K562 (cell line): ENCODE results near the gene NFYC. TPM values are rescaled to one million over a fixed set of nuclear protein-coding genes. Genes with fewer than 3 reads are reported as not detected.

Source experiments
- ATAC-seq: fragments of 200-7000 bp; cut with Tn5 transposase; 3 replicates; pipeline ENCODE4 v1.9.1; 2020; ENCODE audit warnings: moderate library complexity
- BruUV-seq: library from RNA; stranded (reverse); fragments of 400-500 nt; replicated peaks from 2 replicates; lab custom pipeline; 2021; lab: Mats Ljungman, UMichigan
- CTCF ChIA-PET: fragments of 300-600 bp; formaldehyde crosslinking; extraction: SDS; loops from one replicate; lab custom pipeline; 2021; ENCODE audit warnings: low intra/inter-chr PET ratio; lab: Yijun Ruan, JAX
- POLR2A ChIA-PET: fragments of 300-600, 350-650 bp; sonication (Branson Sonifier 250); formaldehyde crosslinking; extraction: SDS; loops from one replicate; lab custom pipeline; 2021; ENCODE audit warnings: antibody characterized with exemption, inconsistent platforms; lab: Yijun Ruan, JAX
- DNase-seq, 4 experiments: peaks; one replicate each; pipeline versions ENCODE4 v3.0.0 to v3.0.0-alpha.2; 2011 to 2018; ENCODE audit warnings: low spot score in 3 of 4, mixed read lengths in 3 of 4; ENCODE audit errors: extremely low read depth in 1 of 4
- FAIRE-seq: peaks from 2 replicates; lab custom pipeline; 2011; peaks lifted over from hg19 to GRCh38; lab: Jason Lieb, UNC
- H2AFZ ChIP-seq: 2 replicates; pipeline ENCODE4 v1.6.0; 2011; ENCODE audit warnings: low read depth, low read length, control low read depth, inconsistent platforms
- H3K27ac ChIP-seq: fragments of 200-600 bp; 3 replicates; pipeline ENCODE4 v1.8.0; 2011; ENCODE audit warnings: low read depth, mild to moderate bottlenecking, control low read depth, inconsistent platforms, low read length, moderate library complexity, mixed read lengths; ENCODE audit errors: extremely low read depth
- H3K27me3 ChIP-seq, 2 experiments: fragments of 300-600 bp in 1 of 2; 2 replicates in 1 of 2; 3 replicates in 1 of 2; pipeline versions ENCODE4 v1.6.0 to v1.8.0; 2011; ENCODE audit warnings: inconsistent platforms in 2 of 2, low read length in 2 of 2, mild to moderate bottlenecking in 1 of 2, mixed read lengths in 1 of 2, moderate library complexity in 1 of 2; ENCODE audit not compliant: control insufficient read depth in 2 of 2, insufficient read depth in 2 of 2
- H3K36me3 ChIP-seq: fragments of 300-600 bp; 3 replicates; pipeline ENCODE4 v1.8.0; 2011; ENCODE audit warnings: mild to moderate bottlenecking, low read length, inconsistent platforms; ENCODE audit not compliant: control insufficient read depth, insufficient read depth
- H3K4me1 ChIP-seq, 2 experiments: fragments of 200-600 bp in 1 of 2; replicated peaks in 1 of 2; 2 replicates in 1 of 2; 3 replicates in 1 of 2; pipeline versions ENCODE4 v1.5.1 to v1.8.0; 2011; ENCODE audit warnings: inconsistent platforms in 2 of 2, low read length in 2 of 2, mild to moderate bottlenecking in 1 of 2, mixed read lengths in 1 of 2, moderate library complexity in 1 of 2; ENCODE audit not compliant: control insufficient read depth in 2 of 2, insufficient read depth in 2 of 2
- H3K4me2 ChIP-seq: 2 replicates; pipeline ENCODE4 v1.6.1; 2011; ENCODE audit warnings: low read length, control low read depth, inconsistent platforms, mixed read lengths; ENCODE audit not compliant: insufficient read depth
- H3K4me3 ChIP-seq: fragments of 200-600 bp; sonication (generic), shearing (Covaris generic); 2 replicates; pipeline ENCODE4 v1.5.1; 2016; ENCODE audit warnings: control low read depth, inconsistent platforms
- H3K79me2 ChIP-seq: fragments of 200-600 bp; 3 replicates; pipeline ENCODE4 v1.8.0; 2011; ENCODE audit warnings: low read length, inconsistent platforms; ENCODE audit not compliant: control insufficient read depth, insufficient read depth
- H3K9ac ChIP-seq, 2 experiments: 2 replicates each; pipeline versions ENCODE4 v1.6.0 to v1.6.1; 2011; ENCODE audit warnings: low read depth in 2 of 2, low read length in 2 of 2, control low read depth in 1 of 2, inconsistent platforms in 1 of 2, mild to moderate bottlenecking in 1 of 2, mixed read lengths in 1 of 2; ENCODE audit not compliant: insufficient read depth in 1 of 2
- H3K9me1 ChIP-seq: one replicate; pipeline ENCODE4 v1.6.0; 2011; ENCODE audit warnings: inconsistent platforms, mild to moderate bottlenecking, low read length, moderate library complexity; ENCODE audit not compliant: control insufficient read depth, insufficient read depth
- H3K9me3 ChIP-seq: replicated peaks from 2 replicates; pipeline ENCODE4 v1.5.1; 2011; ENCODE audit warnings: low read depth, low read length, inconsistent platforms; ENCODE audit not compliant: control insufficient read depth, insufficient read depth
- H4K20me1 ChIP-seq: replicated peaks from 2 replicates; pipeline ENCODE4 v1.6.1; 2011; ENCODE audit warnings: low read length, inconsistent platforms, mixed read lengths; ENCODE audit not compliant: control insufficient read depth, insufficient read depth
- ATF3 ChIP-seq, 2 experiments: fragments of 450-650 bp in 1 of 2; sonication (generic) in 1 of 2; formaldehyde crosslinking in 1 of 2; IDR thresholded peaks in 1 of 2; conservative IDR thresholded peaks in 1 of 2; 2 replicates each; pipeline versions ENCODE4 v1.6.1 to v1.8.1; 2016 to 2023; ENCODE audit warnings: mild to moderate bottlenecking in 2 of 2, moderate library complexity in 2 of 2, inconsistent platforms in 1 of 2, missing genetic modification reagents in 1 of 2
- CCNT2 ChIP-seq: IDR thresholded peaks from 2 replicates; pipeline ENCODE4 v1.6.1; 2011; ENCODE audit warnings: borderline replicate concordance, low read depth, mild to moderate bottlenecking, moderate library complexity, mixed read lengths, low read length; ENCODE audit not compliant: insufficient read length; ENCODE audit errors: extremely low read depth
- CXXC5 ChIP-seq: fragments of 250-450 bp; sonication (Bioruptor Pico); IDR thresholded peaks from 2 replicates; pipeline ENCODE4 v1.8.0; 2022; ENCODE audit warnings: inconsistent platforms, mild to moderate bottlenecking, moderate library complexity
- FOXP1 ChIP-seq: sonication (generic); formaldehyde crosslinking; IDR thresholded peaks from 2 replicates; pipeline ENCODE4 v1.8.0; 2022; ENCODE audit warnings: mild to moderate bottlenecking, missing genetic modification reagents
- GABPB2 ChIP-seq: fragments of 250-450 bp; sonication (Bioruptor Pico); conservative IDR thresholded peaks from 2 replicates; pipeline ENCODE4 v1.5.1; 2021; ENCODE audit warnings: mild to moderate bottlenecking
- HMGN3 ChIP-seq: IDR thresholded peaks from 2 replicates; pipeline ENCODE4 v1.6.1; 2011; ENCODE audit warnings: borderline replicate concordance, low read depth, mild to moderate bottlenecking, mixed read lengths, low read length; ENCODE audit not compliant: insufficient read length; ENCODE audit errors: extremely low read depth
- MAZ ChIP-seq, 2 experiments: fragments of 450-650 bp in 1 of 2; sonication (generic) in 1 of 2; formaldehyde crosslinking; IDR thresholded peaks in 1 of 2; conservative IDR thresholded peaks in 1 of 2; 2 replicates each; pipeline versions ENCODE4 v1.4.0 to v1.5.0; 2020; ENCODE audit warnings: mild to moderate bottlenecking in 1 of 2, missing genetic modification reagents in 1 of 2
- POU5F1 ChIP-seq: fragments of 150-350 bp; IDR thresholded peaks from 2 replicates; pipeline ENCODE4 v1.6.1; 2014; ENCODE audit warnings: borderline replicate concordance, low read length, low read depth, mild to moderate bottlenecking; ENCODE audit not compliant: partially characterized antibody
- SMAD4 ChIP-seq: fragments of 250-450 bp; sonication (Bioruptor Pico); conservative IDR thresholded peaks from 2 replicates; pipeline ENCODE4 v1.8.0; 2021; ENCODE audit warnings: inconsistent platforms, mild to moderate bottlenecking, moderate library complexity
- SRF ChIP-seq, 2 experiments: fragments of 250-450, 450-650 bp in 1 of 2; sonication (Bioruptor Pico) in 1 of 2; sonication (generic) in 1 of 2; formaldehyde crosslinking; IDR thresholded peaks; 2 replicates each; pipeline versions ENCODE4 v1.5.0 to v1.5.1; 2020 to 2022; ENCODE audit warnings: mild to moderate bottlenecking in 1 of 2, missing genetic modification reagents in 1 of 2
- TSC22D4 ChIP-seq: fragments of 450-650 bp; IDR thresholded peaks from 2 replicates; pipeline ENCODE4 v1.6.1; 2016; ENCODE audit warnings: missing genetic modification characterization, missing biosample characterization, control low read depth
- USF1 ChIP-seq: sonication (generic); formaldehyde crosslinking; IDR thresholded peaks from 2 replicates; pipeline ENCODE4 v1.9.0; 2022; ENCODE audit warnings: mild to moderate bottlenecking, missing genetic modification reagents
- ZNF146 ChIP-seq: IDR thresholded peaks from one replicate; pipeline ENCODE4 v1.6.1; 2018; ENCODE audit warnings: missing compliant biosample characterization; ENCODE audit not compliant: unreplicated experiment
- ZNF212 ChIP-seq: fragments of 450-650 bp; formaldehyde crosslinking; IDR thresholded peaks from 2 replicates; pipeline ENCODE4 v1.4.0; 2020; ENCODE audit warnings: mild to moderate bottlenecking
- ZNF75A ChIP-seq: fragments of 450-650 bp; formaldehyde crosslinking; IDR thresholded peaks from 2 replicates; pipeline ENCODE4 v1.4.0; 2020; ENCODE audit warnings: mild to moderate bottlenecking
- WGBS: fragments of 100-300 bp; shearing (Covaris generic); methylation state at CpG from one replicate; pipeline ENCODE4 v1.1.6; 2016; ENCODE audit warnings: low coverage, mixed read lengths; ENCODE audit not compliant: insufficient coverage; ENCODE audit errors: missing lambda C conversion rate; 5-methylcytosine and 5-hydroxymethylcytosine counted together
- in situ Hi-C: fragments of 300-500 bp; cut with MboI; formaldehyde crosslinking; loops from 4 replicates; pipeline ENCODE4 v1.15.0; 2018; ENCODE audit warnings: inconsistent platforms, mixed read lengths
- intact Hi-C: fragments of 100-400 bp; cut with micrococcal nuclease; formaldehyde crosslinking; loops from 2 replicates; pipeline ENCODE4 v1.14.2; 2022
- polyA plus RNA-seq, 8 experiments: library from polyadenylated mRNA; depleted of rRNA in 4 of 8; stranded (reverse) in 5 of 8; unstranded in 3 of 8; fragments of >200 nt; fragmentation: Nextera tagmentation in 2 of 8; fragmentation: Illumina TruSeq in 1 of 8; extraction: Ambion mirVana in 2 of 8; extraction: Trizol in 1 of 8; gene quantifications; 2 replicates each; pipeline versions ENCODE4 v1.2.1 to v1.2.3, GENCODE V29; 2011 to 2014; ENCODE audit warnings: inconsistent platforms in 1 of 8, missing spikeins in 1 of 8
- total RNA-seq, 7 experiments: library from RNA; depleted of rRNA in 6 of 7; stranded (reverse); fragments of >200 nt in 6 of 7; fragmentation: Illumina TruSeq in 2 of 7; extraction: Trizol in 2 of 7; gene quantifications; 2 replicates each; pipeline versions ENCODE4 v1.2.1 to v1.2.3, GENCODE V29; 2011 to 2021; ENCODE audit warnings: low replicate concordance in 1 of 7

NFYC gene
- total and polyA plus RNA-seq, 9 of the 15 experiments (the other 6 are each of a cell fraction or from before 2014, with no cell fraction given), result 4.8 to 59.8 (median 41.1) TPM

- no peak overlapping the region for H2AFZ ChIP-seq
- no peak for FAIRE-seq
- BruUV-seq, result no TSS peak
- H3K4me2 ChIP-seq, result no peak overlapping the region
- ChIA-PET CTCF (no interaction called here), POLR2A (interaction anchor here (0.7 to 0.9 kb wide), 2 partner anchors 13 to 21 kb away, joined by 4 to 6 read pairs; no protein-coding TSS in a partner anchor)
- no peaks in the 10 kb centered on the region for H3K27me3 ChIP-seq
- H3K9me1 ChIP-seq, result no peaks in the 10 kb centered on the region
- 0 out of 2 replicates have a peak, but pooled peaks cover 4% of the 10 kb centered on the region for H4K20me1 ChIP-seq
- in situ Hi-C loops (no loop called here), intact Hi-C loops (no loop called here)
- 72% methylated on average over 5 of the region's 5 CpGs for WGBS
- no peak for DNase-seq
- H3K79me2 ChIP-seq, result peaks cover 13% of the 10 kb centered on the region; the same call in 1 of the 3 replicates
- H3K36me3 ChIP-seq, result peaks cover 80% of the 10 kb centered on the region
- peaks cover 0 to 3% of the 10 kb centered on the region in 2 experiments; a peak in 1 of 5 replicates for H3K4me1 ChIP-seq
- H3K27ac ChIP-seq, result no peak overlapping the region
- H3K9ac ChIP-seq, result no peak overlapping the region
- no peaks in the 10 kb centered on the region for H3K9me3 ChIP-seq
- no peak overlapping the region for H3K4me3 ChIP-seq
- ATAC-seq, result no peak
- no peak for TF ChIP-seq ZNF146
- no peak for TF ChIP-seq GABPB2 (CRISPR knock-in tag)
- no peak for TF ChIP-seq HMGN3
- TF ChIP-seq ZNF75A, result no peak
- TF ChIP-seq MAZ (CRISPR knock-in tag; conservative IDR thresholded peaks at IDR 0.05 in 1 of 2, IDR thresholded peaks at IDR 0.05 in 1 of 2), result no peak
- TF ChIP-seq ZNF212 (CRISPR knock-in tag), result no peak
- no peak for TF ChIP-seq POU5F1
- no peak for TF ChIP-seq SMAD4 (CRISPR knock-in tag)
- TF ChIP-seq TSC22D4 (tag), result no peak
- TF ChIP-seq ATF3 (IDR thresholded peaks at IDR 0.05), result no peak
- TF ChIP-seq ATF3 (CRISPR knock-in tag; conservative IDR thresholded peaks at IDR 0.05), result no peak
- no peak for TF ChIP-seq CXXC5 (CRISPR knock-in tag)
- TF ChIP-seq FOXP1 (CRISPR knock-in tag), result no peak
- no peak for TF ChIP-seq SRF (CRISPR knock-in tag; IDR thresholded peaks at IDR 0.05)
- no peak for TF ChIP-seq CCNT2
- no peak for TF ChIP-seq USF1 (CRISPR knock-in tag)
These were observed 57.6 kb downstream of the NFYC start for GRCh38 chr1:40748841-40749718.
